Mesothelial cell of epicardium (in vitro differentiated cells): ENCODE measurements around the gene TTC28. TPM values are rescaled to one million over a fixed set of nuclear protein-coding genes. Genes with fewer than 3 reads are reported as not detected.

Experiments used
- DNase-seq, 2 experiments: peaks; one replicate each; pipeline ENCODE4 v3.0.0; 2021; ENCODE audit warnings: low spot score in 2 of 2; ENCODE audit not compliant: unreplicated experiment in 2 of 2
- H3K27ac Mint-ChIP-seq: 2 replicates; pipeline ENCODE4 v1.8.0; 2021; ENCODE audit warnings: mixed read lengths
- H3K27me3 Mint-ChIP-seq: 2 replicates; pipeline ENCODE4 v1.8.0; 2021; ENCODE audit warnings: low read depth, mixed read lengths
- H3K36me3 Mint-ChIP-seq: 2 replicates; pipeline ENCODE4 v1.8.0; 2021; ENCODE audit warnings: mixed read lengths
- H3K4me1 Mint-ChIP-seq: 2 replicates; pipeline ENCODE4 v1.8.0; 2021; ENCODE audit warnings: mixed read lengths
- H3K4me3 Mint-ChIP-seq: 2 replicates; pipeline ENCODE4 v1.8.0; 2021; ENCODE audit warnings: mild to moderate bottlenecking, moderate library complexity, mixed read lengths
- H3K9me3 Mint-ChIP-seq: 2 replicates; pipeline ENCODE4 v1.8.0; 2021; ENCODE audit warnings: mixed read lengths
- total RNA-seq: library from RNA; stranded (reverse); gene quantifications from 3 replicates; pipeline ENCODE4 v1.2.1, GENCODE V29; 2021
- TF ChIP-seq, protein P1 (sequence below): fragments of 200-600 bp; sonication (generic); IDR thresholded peaks from one replicate; pipeline ENCODE4 v1.5.0; 2021; ENCODE audit warnings: antibody characterized with exemption; ENCODE audit not compliant: unreplicated experiment

TTC28 gene
- total RNA-seq, 1 donor from 2014 or later, result 95.9 TPM

- no peaks in the 10 kb centered on the region for H3K9me3 Mint-ChIP-seq
- TF ChIP-seq, protein P1, sequence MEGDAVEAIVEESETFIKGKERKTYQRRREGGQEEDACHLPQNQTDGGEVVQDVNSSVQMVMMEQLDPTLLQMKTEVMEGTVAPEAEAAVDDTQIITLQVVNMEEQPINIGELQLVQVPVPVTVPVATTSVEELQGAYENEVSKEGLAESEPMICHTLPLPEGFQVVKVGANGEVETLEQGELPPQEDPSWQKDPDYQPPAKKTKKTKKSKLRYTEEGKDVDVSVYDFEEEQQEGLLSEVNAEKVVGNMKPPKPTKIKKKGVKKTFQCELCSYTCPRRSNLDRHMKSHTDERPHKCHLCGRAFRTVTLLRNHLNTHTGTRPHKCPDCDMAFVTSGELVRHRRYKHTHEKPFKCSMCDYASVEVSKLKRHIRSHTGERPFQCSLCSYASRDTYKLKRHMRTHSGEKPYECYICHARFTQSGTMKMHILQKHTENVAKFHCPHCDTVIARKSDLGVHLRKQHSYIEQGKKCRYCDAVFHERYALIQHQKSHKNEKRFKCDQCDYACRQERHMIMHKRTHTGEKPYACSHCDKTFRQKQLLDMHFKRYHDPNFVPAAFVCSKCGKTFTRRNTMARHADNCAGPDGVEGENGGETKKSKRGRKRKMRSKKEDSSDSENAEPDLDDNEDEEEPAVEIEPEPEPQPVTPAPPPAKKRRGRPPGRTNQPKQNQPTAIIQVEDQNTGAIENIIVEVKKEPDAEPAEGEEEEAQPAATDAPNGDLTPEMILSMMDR, result no peak
- no peaks in the 10 kb centered on the region for H3K27me3 Mint-ChIP-seq
- DNase-seq, result no peak
- H3K36me3 Mint-ChIP-seq, result no peaks in the 10 kb centered on the region
- H3K4me3 Mint-ChIP-seq, result no peak overlapping the region
- H3K4me1 Mint-ChIP-seq, result peaks cover 27% of the 10 kb centered on the region
- H3K27ac Mint-ChIP-seq, result no peak overlapping the region
Observed at GRCh38 chr22:28414913-28415312, 264.7 kb downstream of the TTC28 start.

- no peak overlapping the region for H3K4me3 Mint-ChIP-seq
- H3K27ac Mint-ChIP-seq, result peak overlapping the region; percentile 6
- no peaks in the 10 kb centered on the region for H3K36me3 Mint-ChIP-seq
- DNase-seq, result no peak
- TF ChIP-seq, protein P1, result no peak
- no peaks in the 10 kb centered on the region for H3K27me3 Mint-ChIP-seq
- no peaks in the 10 kb centered on the region for H3K9me3 Mint-ChIP-seq
- H3K4me1 Mint-ChIP-seq, result peaks cover 25% of the 10 kb centered on the region
Observed at GRCh38 chr22:28413612-28414399, 265.8 kb downstream of the TTC28 start.

DNA sequence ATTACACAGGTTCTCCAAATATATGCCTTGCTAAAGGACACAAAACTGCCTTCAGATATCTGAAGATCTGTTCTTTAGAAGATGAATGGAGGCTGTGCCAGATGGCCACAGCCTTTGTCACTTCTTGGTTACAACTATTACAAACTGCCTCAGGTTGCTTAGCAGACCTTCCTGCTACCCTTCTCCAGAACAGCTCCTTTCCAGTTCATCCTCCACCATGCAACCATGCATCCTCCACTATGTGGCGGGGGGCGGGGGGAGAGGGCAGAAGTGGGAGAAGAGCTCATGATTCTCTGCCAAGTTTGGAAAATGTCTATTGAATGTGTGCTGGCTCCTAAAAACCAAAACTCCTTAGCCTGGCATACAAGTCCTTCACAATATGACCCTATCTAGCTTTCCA is 267.5 kb downstream of the TTC28 start:
- no peak overlapping the region for H3K27ac Mint-ChIP-seq
- H3K4me3 Mint-ChIP-seq, result no peak overlapping the region
- peaks cover 34% of the 10 kb centered on the region for H3K4me1 Mint-ChIP-seq
- DNase-seq, result no peak
- no peaks in the 10 kb centered on the region for H3K36me3 Mint-ChIP-seq
- TF ChIP-seq, protein P1, result no peak
- H3K9me3 Mint-ChIP-seq, result no peaks in the 10 kb centered on the region
- no peaks in the 10 kb centered on the region for H3K27me3 Mint-ChIP-seq

DNA sequence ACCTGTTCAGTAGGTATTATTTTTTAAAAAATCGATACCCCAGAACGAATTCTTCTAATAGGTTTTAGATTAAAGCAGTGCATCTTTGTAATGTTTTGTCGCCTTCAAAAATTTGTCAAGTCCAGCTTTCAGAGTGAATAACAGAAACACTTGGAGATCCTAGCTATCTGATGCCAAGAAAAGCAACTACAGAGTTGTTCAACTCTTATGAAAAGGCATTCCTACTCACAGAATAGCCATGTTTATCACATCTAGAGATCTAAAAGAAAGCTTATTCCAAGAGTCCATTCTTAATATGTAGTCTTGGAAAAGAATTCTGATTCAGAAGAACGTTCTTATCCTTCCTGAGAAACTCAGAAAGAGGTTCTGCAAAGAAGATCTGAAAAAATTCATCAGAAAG is 268.5 kb downstream of the TTC28 start:
- TF ChIP-seq, protein P1, result no peak
- Mint-ChIP-seq H3K27me3 (no peaks in the 10 kb centered on the region), H3K4me3 (no peak overlapping the region), H3K4me1 (peaks cover 41% of the 10 kb centered on the region), H3K36me3 (no peaks in the 10 kb centered on the region), H3K9me3 (peaks cover 3% of the 10 kb centered on the region), H3K27ac (peak overlapping the region; percentile 8)
- DNase-seq, result no peak

DNA sequence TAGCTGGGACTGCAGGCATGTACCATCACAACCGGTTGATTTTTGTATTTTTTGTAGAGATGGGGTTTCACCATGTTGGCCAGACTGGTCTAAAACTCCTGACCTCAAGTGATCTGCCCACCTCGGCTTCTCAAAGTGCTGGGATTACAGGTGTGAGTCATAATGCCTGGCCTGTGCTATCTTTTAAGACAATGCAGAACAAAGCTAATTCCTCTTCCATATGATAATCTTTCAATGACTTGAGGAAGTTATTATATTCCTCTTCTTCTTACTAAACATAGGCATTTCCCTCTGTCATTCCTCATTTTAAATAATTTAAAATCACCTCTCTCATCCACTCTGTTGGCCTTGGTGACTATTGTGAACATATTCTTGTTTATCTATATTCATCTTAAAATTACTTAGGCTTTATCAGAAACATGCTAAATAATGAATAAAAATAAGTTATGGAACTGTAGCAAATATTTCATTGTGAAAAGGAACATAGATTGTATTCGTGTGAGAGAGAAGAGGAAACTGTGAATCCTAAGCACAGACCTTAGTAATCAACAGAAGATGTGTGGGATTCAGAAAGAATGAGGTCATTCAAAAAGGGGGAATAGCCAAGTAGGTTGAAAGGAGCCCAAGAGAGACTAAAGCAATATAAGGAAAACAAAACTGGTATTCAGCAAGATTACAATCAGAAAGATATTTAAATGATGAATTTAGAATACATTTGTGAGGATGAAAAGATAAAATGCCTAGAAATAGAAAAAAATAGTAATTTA is 269.4 kb downstream of the TTC28 start:
- no peaks in the 10 kb centered on the region for H3K27me3 Mint-ChIP-seq
- no peak overlapping the region for H3K4me3 Mint-ChIP-seq
- peak overlapping the region; percentile 31 for H3K27ac Mint-ChIP-seq
- peaks cover 8% of the 10 kb centered on the region for H3K9me3 Mint-ChIP-seq
- H3K4me1 Mint-ChIP-seq, result peaks cover 41% of the 10 kb centered on the region
- H3K36me3 Mint-ChIP-seq, result peaks cover 4% of the 10 kb centered on the region
- DNase-seq, result no peak
- TF ChIP-seq, protein P1, result no peak
